ENCODE data around the gene NTRK3. TPM values are rescaled to one million over a fixed set of nuclear protein-coding genes. Genes with fewer than 3 reads are reported as not detected.

Gene NTRK3
- total RNA-seq, 2 donors from 2014 or later = 4.2 to 7.2 TPM

GRCh38 chr15:87827131-87827530 is 429.4 kb downstream of the NTRK3 start:
- DNase-seq (ENCODE audit: low spot score) = no peak
- Histone ChIP-seq H3K27ac (no peak overlapping the region), H3K9me3 (no peaks in the 10 kb centered on the region), H3K4me1 (replicated peaks) (no peaks in the 10 kb centered on the region), H3K27me3 (replicated peaks; ENCODE audit: insufficient read depth) (no peaks in the 10 kb centered on the region), H3K4me3 (no peak overlapping the region), H3K36me3 (no peaks in the 10 kb centered on the region)
- no peak for TF ChIP-seq POLR2A (IDR thresholded peaks at IDR 0.05)
- TF ChIP-seq, protein P1, sequence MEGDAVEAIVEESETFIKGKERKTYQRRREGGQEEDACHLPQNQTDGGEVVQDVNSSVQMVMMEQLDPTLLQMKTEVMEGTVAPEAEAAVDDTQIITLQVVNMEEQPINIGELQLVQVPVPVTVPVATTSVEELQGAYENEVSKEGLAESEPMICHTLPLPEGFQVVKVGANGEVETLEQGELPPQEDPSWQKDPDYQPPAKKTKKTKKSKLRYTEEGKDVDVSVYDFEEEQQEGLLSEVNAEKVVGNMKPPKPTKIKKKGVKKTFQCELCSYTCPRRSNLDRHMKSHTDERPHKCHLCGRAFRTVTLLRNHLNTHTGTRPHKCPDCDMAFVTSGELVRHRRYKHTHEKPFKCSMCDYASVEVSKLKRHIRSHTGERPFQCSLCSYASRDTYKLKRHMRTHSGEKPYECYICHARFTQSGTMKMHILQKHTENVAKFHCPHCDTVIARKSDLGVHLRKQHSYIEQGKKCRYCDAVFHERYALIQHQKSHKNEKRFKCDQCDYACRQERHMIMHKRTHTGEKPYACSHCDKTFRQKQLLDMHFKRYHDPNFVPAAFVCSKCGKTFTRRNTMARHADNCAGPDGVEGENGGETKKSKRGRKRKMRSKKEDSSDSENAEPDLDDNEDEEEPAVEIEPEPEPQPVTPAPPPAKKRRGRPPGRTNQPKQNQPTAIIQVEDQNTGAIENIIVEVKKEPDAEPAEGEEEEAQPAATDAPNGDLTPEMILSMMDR (IDR thresholded peaks at IDR 0.05) = no peak
- no peak for TF ChIP-seq POLR2AphosphoS5 (IDR thresholded peaks at IDR 0.05)
- intact Hi-C loops (cut with DNase I) = no loop called here
- 92% methylated on average over 3 of the region's 3 CpGs for WGBS

DNA sequence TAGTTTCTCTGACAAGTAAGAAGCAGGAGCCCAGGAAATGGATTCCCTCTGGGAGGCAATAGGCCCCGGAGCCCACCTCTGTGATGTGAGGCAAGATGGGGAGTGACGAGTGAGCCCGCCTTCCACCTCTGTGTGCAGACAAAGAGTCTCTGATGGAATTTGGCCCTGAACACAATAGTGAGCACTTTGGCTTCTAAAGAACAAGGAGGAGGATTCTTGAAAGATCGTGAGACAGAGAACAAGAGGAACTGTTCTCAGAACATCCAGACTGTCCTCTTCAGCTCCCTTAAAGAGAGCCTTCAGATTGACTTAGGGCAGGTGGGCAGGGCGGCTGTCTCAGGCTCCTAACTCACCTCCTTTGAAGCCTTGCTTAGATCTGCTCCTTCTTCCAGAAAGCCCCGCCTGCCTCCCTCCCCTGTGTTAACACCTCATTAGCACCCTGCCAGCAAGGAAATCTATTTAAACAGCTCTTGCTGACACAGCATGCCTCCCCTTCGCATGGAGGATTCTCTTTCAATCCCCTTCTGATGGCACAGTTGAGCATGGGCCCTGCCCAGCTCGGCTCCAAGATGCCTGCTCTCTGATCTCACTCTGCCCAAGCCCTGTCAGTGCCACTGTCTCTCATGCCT is 430.3 kb downstream of the NTRK3 start:
- intact Hi-C loops (cut with DNase I) = no loop called here
- TF ChIP-seq POLR2A (IDR thresholded peaks at IDR 0.05) (no peak), POLR2AphosphoS5 (IDR thresholded peaks at IDR 0.05) (no peak)
- TF ChIP-seq, protein P1 (IDR thresholded peaks at IDR 0.05) = no peak
- H3K27me3 ChIP-seq (replicated peaks; ENCODE audit: insufficient read depth) = no peaks in the 10 kb centered on the region

DNA sequence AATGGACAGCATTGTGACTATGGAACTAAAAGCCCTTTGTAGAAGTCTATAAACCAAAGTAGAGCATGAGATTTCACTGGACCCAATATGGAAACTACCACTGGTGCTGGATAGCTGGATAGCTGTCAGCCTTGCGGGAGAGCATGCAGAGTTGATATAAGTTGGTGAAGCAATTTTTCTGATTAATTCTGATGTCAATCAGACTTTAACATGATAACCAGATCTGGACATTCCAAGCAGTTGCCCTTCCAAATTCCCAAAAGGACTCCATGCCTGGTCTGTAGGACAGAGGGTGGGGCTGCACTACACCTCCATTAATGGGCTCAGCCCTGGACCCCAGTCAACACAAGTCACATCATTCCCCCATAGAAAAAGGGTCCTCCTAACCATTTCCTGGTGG is 437.8 kb downstream of the NTRK3 start:
- Histone ChIP-seq H3K27ac (no peak overlapping the region), H3K27me3 (replicated peaks; ENCODE audit: insufficient read depth) (no peaks in the 10 kb centered on the region), H3K4me3 (no peak overlapping the region), H3K4me1 (replicated peaks) (no peaks in the 10 kb centered on the region), H3K9me3 (no peaks in the 10 kb centered on the region), H3K36me3 (no peaks in the 10 kb centered on the region)
- no peak for DNase-seq (ENCODE audit: low spot score)
- WGBS = 96% methylated on average over 1 of the region's 1 CpG
- TF ChIP-seq POLR2A (IDR thresholded peaks at IDR 0.05) = no peak
- TF ChIP-seq, protein P1 (IDR thresholded peaks at IDR 0.05) = no peak
- no peak for TF ChIP-seq POLR2AphosphoS5 (IDR thresholded peaks at IDR 0.05)
- intact Hi-C loops (cut with DNase I) = no loop called here

More for the DNA sequence above, 430.3 kb downstream of the NTRK3 start:
- H3K4me1 ChIP-seq (replicated peaks) = no peaks in the 10 kb centered on the region
- H3K4me3 ChIP-seq = no peak overlapping the region
- no peak for DNase-seq (ENCODE audit: low spot score)
- H3K36me3 ChIP-seq = no peaks in the 10 kb centered on the region
- WGBS = 53% methylated on average over 8 of the region's 8 CpGs
- H3K9me3 ChIP-seq = no peaks in the 10 kb centered on the region
- no peak overlapping the region for H3K27ac ChIP-seq

GRCh38 chr15:87817553-87817952 is 439.0 kb downstream of the NTRK3 start:
- H3K9me3 ChIP-seq = no peaks in the 10 kb centered on the region
- H3K4me3 ChIP-seq = no peak overlapping the region
- no peaks in the 10 kb centered on the region for H3K36me3 ChIP-seq
- WGBS = 92% methylated on average over 1 of the region's 1 CpG
- DNase-seq (ENCODE audit: low spot score) = no peak
- no peak overlapping the region for H3K27ac ChIP-seq
- no peaks in the 10 kb centered on the region for H3K4me1 ChIP-seq (replicated peaks)
- intact Hi-C loops (cut with DNase I) = no loop called here
- TF ChIP-seq POLR2A (IDR thresholded peaks at IDR 0.05) (no peak), POLR2AphosphoS5 (IDR thresholded peaks at IDR 0.05) (no peak)
- TF ChIP-seq, protein P1 (IDR thresholded peaks at IDR 0.05) = no peak
- H3K27me3 ChIP-seq (replicated peaks; ENCODE audit: insufficient read depth) = no peaks in the 10 kb centered on the region

GRCh38 chr15:87816811-87817210 is 439.7 kb downstream of the NTRK3 start:
- 70% methylated on average over 5 of the region's 5 CpGs for WGBS
- no peak overlapping the region for H3K27ac ChIP-seq
- no peaks in the 10 kb centered on the region for H3K27me3 ChIP-seq (replicated peaks; ENCODE audit: insufficient read depth)
- no peaks in the 10 kb centered on the region for H3K4me1 ChIP-seq (replicated peaks)
- H3K9me3 ChIP-seq = no peaks in the 10 kb centered on the region
- H3K36me3 ChIP-seq = no peaks in the 10 kb centered on the region
- H3K4me3 ChIP-seq = no peak overlapping the region
- TF ChIP-seq POLR2A (IDR thresholded peaks at IDR 0.05) = no peak
- no peak for TF ChIP-seq POLR2AphosphoS5 (IDR thresholded peaks at IDR 0.05)
- TF ChIP-seq, protein P1 (IDR thresholded peaks at IDR 0.05) = no peak
- no peak for DNase-seq (ENCODE audit: low spot score)
- intact Hi-C loops (cut with DNase I) = no loop called here

Data from prostate gland (tissue), 2 donors.